ENCODE results near the gene IL3RA. TPM values are rescaled to one million over a fixed set of nuclear protein-coding genes. Genes with fewer than 3 reads are reported as not detected.

IL3RA gene
- total and polyA plus RNA-seq, 7 experiments from 2014 or later = 0.12 to 23.7 (median 7.9) TPM; not detected in 2

GRCh38 chrX:1397001-1397400, 60.4 kb downstream of the IL3RA start:
- Histone ChIP-seq H3K27ac (ENCODE audit: low read depth, low read length) (no peak overlapping the region), H3K36me3 (ENCODE audit: control insufficient read depth in 2 of 3, insufficient read depth in 3 of 3, low read length in 3 of 3) (peaks cover 0 to 28% (median 0%) of the 10 kb centered on the region in 3 experiments), H3K27me3 (ENCODE audit: control insufficient read depth in 2 of 2, insufficient read depth in 2 of 2, low read length in 2 of 2) (no peaks in the 10 kb centered on the region), H3K4me1 (ENCODE audit: control insufficient read depth in 2 of 2, insufficient read depth in 2 of 2, low read length in 2 of 2) (peaks cover 0 to 4% of the 10 kb centered on the region in 2 donors), H3K4me3 (ENCODE audit: low read length) (no peak overlapping the region), H3K9me3 (ENCODE audit: control insufficient read depth in 2 of 3, low read length in 3 of 3) (no peaks in the 10 kb centered on the region)
- ChIA-PET POLR2A (no interaction called here), CTCF (no interaction called here)
- no peak overlapping the region for H3K4me3 Mint-ChIP-seq
- H3K36me3 Mint-ChIP-seq = peaks cover 0 to 13% (median 9%) of the 10 kb centered on the region in 5 donors
- no peak for ATAC-seq
- no peaks in the 10 kb centered on the region for H3K27me3 Mint-ChIP-seq
- no peaks in the 10 kb centered on the region for H3K9me3 Mint-ChIP-seq
- no peak overlapping the region for H3K27ac Mint-ChIP-seq
- H3K4me1 Mint-ChIP-seq = peaks cover 21 to 36% (median 28%) of the 10 kb centered on the region in 7 donors
- intact Hi-C loops (cut with micrococcal nuclease) = no loop called here
- DNase-seq = no peak

GRCh38 chrX:1397441-1398270, 61.1 kb downstream of the IL3RA start:
- ATAC-seq = no peak
- no peaks in the 10 kb centered on the region for H3K27me3 Mint-ChIP-seq
- no peak overlapping the region for H3K4me3 Mint-ChIP-seq
- Histone ChIP-seq H3K4me3 (ENCODE audit: low read length) (no peak overlapping the region), H3K9me3 (ENCODE audit: control insufficient read depth in 2 of 3, low read length in 3 of 3) (no peaks in the 10 kb centered on the region), H3K27me3 (ENCODE audit: control insufficient read depth in 2 of 2, insufficient read depth in 2 of 2, low read length in 2 of 2) (no peaks in the 10 kb centered on the region), H3K36me3 (ENCODE audit: control insufficient read depth in 2 of 3, insufficient read depth in 3 of 3, low read length in 3 of 3) (peaks cover 0 to 33% (median 0%) of the 10 kb centered on the region in 3 experiments), H3K4me1 (ENCODE audit: control insufficient read depth in 2 of 2, insufficient read depth in 2 of 2, low read length in 2 of 2) (peaks cover 0 to 4% of the 10 kb centered on the region in 2 donors), H3K27ac (ENCODE audit: low read depth, low read length) (no peak overlapping the region)
- ChIA-PET POLR2A (no interaction called here), CTCF (no interaction called here)
- H3K36me3 Mint-ChIP-seq = peaks cover 0 to 13% (median 9%) of the 10 kb centered on the region in 5 donors
- H3K27ac Mint-ChIP-seq = no peak overlapping the region
- peaks cover 21 to 36% (median 28%) of the 10 kb centered on the region in 7 donors for H3K4me1 Mint-ChIP-seq
- DNase-seq = peak in 1 of 9 donors; percentile 18
- intact Hi-C loops (cut with micrococcal nuclease) = no loop called here
- H3K9me3 Mint-ChIP-seq = no peaks in the 10 kb centered on the region

GRCh38 chrX:1398431-1399340, 62.1 kb downstream of the IL3RA start:
- Histone ChIP-seq H3K9me3 (ENCODE audit: control insufficient read depth in 2 of 3, low read length in 3 of 3) (no peaks in the 10 kb centered on the region), H3K27me3 (ENCODE audit: control insufficient read depth in 2 of 2, insufficient read depth in 2 of 2, low read length in 2 of 2) (no peaks in the 10 kb centered on the region), H3K36me3 (ENCODE audit: control insufficient read depth in 2 of 3, insufficient read depth in 3 of 3, low read length in 3 of 3) (peaks cover 4 to 43% (median 8%) of the 10 kb centered on the region in 3 experiments), H3K4me3 (ENCODE audit: low read length) (no peak overlapping the region), H3K27ac (ENCODE audit: low read depth, low read length) (no peak overlapping the region), H3K4me1 (ENCODE audit: control insufficient read depth in 2 of 2, insufficient read depth in 2 of 2, low read length in 2 of 2) (no peaks in the 10 kb centered on the region)
- ChIA-PET CTCF (no interaction called here), POLR2A (no interaction called here)
- ATAC-seq (no peak), DNase-seq (peak in 1 of 9 donors; percentile 19)
- Mint-ChIP-seq H3K9me3 (no peaks in the 10 kb centered on the region), H3K4me3 (no peak overlapping the region), H3K27me3 (no peaks in the 10 kb centered on the region), H3K36me3 (peaks cover 0 to 13% (median 9%) of the 10 kb centered on the region in 5 donors), H3K4me1 (peaks cover 18 to 28% (median 20%) of the 10 kb centered on the region in 7 donors), H3K27ac (no peak overlapping the region)
- intact Hi-C loops (cut with micrococcal nuclease) = no loop called here

GRCh38 chrX:1400049-1400448, 63.5 kb downstream of the IL3RA start:
- ATAC-seq = no peak
- H3K27ac Mint-ChIP-seq = no peak overlapping the region
- Histone ChIP-seq H3K27me3 (ENCODE audit: control insufficient read depth in 2 of 2, insufficient read depth in 2 of 2, low read length in 2 of 2) (no peaks in the 10 kb centered on the region), H3K36me3 (ENCODE audit: control insufficient read depth in 2 of 3, insufficient read depth in 3 of 3, low read length in 3 of 3) (peaks cover 4 to 57% (median 15%) of the 10 kb centered on the region in 3 experiments), H3K4me3 (ENCODE audit: low read length) (no peak overlapping the region), H3K4me1 (ENCODE audit: control insufficient read depth in 2 of 2, insufficient read depth in 2 of 2, low read length in 2 of 2) (no peaks in the 10 kb centered on the region), H3K27ac (ENCODE audit: low read depth, low read length) (no peak overlapping the region), H3K9me3 (ENCODE audit: control insufficient read depth in 2 of 3, low read length in 3 of 3) (no peaks in the 10 kb centered on the region)
- ChIA-PET CTCF (no interaction called here), POLR2A (no interaction called here)
- H3K9me3 Mint-ChIP-seq = no peaks in the 10 kb centered on the region
- intact Hi-C loops (cut with micrococcal nuclease) = no loop called here
- H3K27me3 Mint-ChIP-seq = no peaks in the 10 kb centered on the region
- peaks cover 0 to 13% (median 9%) of the 10 kb centered on the region in 5 donors for H3K36me3 Mint-ChIP-seq
- H3K4me3 Mint-ChIP-seq = no peak overlapping the region
- peaks cover 10 to 18% (median 12%) of the 10 kb centered on the region in 7 donors for H3K4me1 Mint-ChIP-seq
- no peak for DNase-seq

- CTCF ChIA-PET = no interaction called here
These were observed 64.3 kb downstream of the IL3RA start for GRCh38 chrX:1400742-1401471.

GRCh38 chrX:1401611-1402430, 65.2 kb downstream of the IL3RA start:
- H3K9me3 Mint-ChIP-seq = no peaks in the 10 kb centered on the region
- no peaks in the 10 kb centered on the region for H3K27me3 ChIP-seq (ENCODE audit: control insufficient read depth in 2 of 2, insufficient read depth in 2 of 2, low read length in 2 of 2)
- DNase-seq (no peak), ATAC-seq (no peak)
- intact Hi-C loops (cut with micrococcal nuclease) = no loop called here
- H3K4me3 Mint-ChIP-seq = no peak overlapping the region
- H3K27ac ChIP-seq (ENCODE audit: low read depth, low read length) = no peak overlapping the region
- H3K27me3 Mint-ChIP-seq = no peaks in the 10 kb centered on the region
- no peaks in the 10 kb centered on the region for H3K36me3 Mint-ChIP-seq
- no peaks in the 10 kb centered on the region for H3K4me1 ChIP-seq (ENCODE audit: control insufficient read depth in 2 of 2, insufficient read depth in 2 of 2, low read length in 2 of 2)
- POLR2A ChIA-PET = no interaction called here
- no peak overlapping the region for H3K4me3 ChIP-seq (ENCODE audit: low read length)
- no peaks in the 10 kb centered on the region for H3K9me3 ChIP-seq (ENCODE audit: control insufficient read depth in 2 of 3, low read length in 3 of 3)
- CTCF ChIA-PET = no interaction called here
- H3K27ac Mint-ChIP-seq = peak overlapping the region in 1 of 9 donors; percentile 20
- no peaks in the 10 kb centered on the region for H3K4me1 Mint-ChIP-seq
- peaks cover 9 to 67% (median 30%) of the 10 kb centered on the region in 3 experiments for H3K36me3 ChIP-seq (ENCODE audit: control insufficient read depth in 2 of 3, insufficient read depth in 3 of 3, low read length in 3 of 3)

More at GRCh38 chrX:1400742-1401471, 64.3 kb downstream of the IL3RA start:
- H3K9me3 Mint-ChIP-seq = no peaks in the 10 kb centered on the region
- POLR2A ChIA-PET = no interaction called here
- H3K36me3 ChIP-seq (ENCODE audit: control insufficient read depth in 2 of 3, insufficient read depth in 3 of 3, low read length in 3 of 3) = peaks cover 4 to 63% (median 24%) of the 10 kb centered on the region in 3 experiments
- H3K27me3 ChIP-seq (ENCODE audit: control insufficient read depth in 2 of 2, insufficient read depth in 2 of 2, low read length in 2 of 2) = no peaks in the 10 kb centered on the region
- H3K4me3 Mint-ChIP-seq = no peak overlapping the region
- ATAC-seq = no peak
- DNase-seq = no peak
- H3K9me3 ChIP-seq (ENCODE audit: control insufficient read depth in 2 of 3, low read length in 3 of 3) = no peaks in the 10 kb centered on the region
- no peak overlapping the region for H3K4me3 ChIP-seq (ENCODE audit: low read length)
- no peaks in the 10 kb centered on the region for H3K4me1 ChIP-seq (ENCODE audit: control insufficient read depth in 2 of 2, insufficient read depth in 2 of 2, low read length in 2 of 2)
- intact Hi-C loops (cut with micrococcal nuclease) = no loop called here
- H3K4me1 Mint-ChIP-seq = peaks cover 2 to 9% (median 4%) of the 10 kb centered on the region in 7 donors
- H3K36me3 Mint-ChIP-seq = peaks cover 0 to 5% (median 5%) of the 10 kb centered on the region in 5 donors
- no peak overlapping the region for H3K27ac Mint-ChIP-seq
- H3K27me3 Mint-ChIP-seq = no peaks in the 10 kb centered on the region
- no peak overlapping the region for H3K27ac ChIP-seq (ENCODE audit: low read depth, low read length)
